RWPE1 (cell line): Measurements from ENCODE around the gene TBK1.

Experiments
- CTCF ChIA-PET: fragments of 350-600 bp; sonication (Branson Sonifier 250); formaldehyde crosslinking; extraction: SDS; loops from one replicate; lab custom pipeline; 2021; lab: Yijun Ruan, JAX
- POLR2A ChIA-PET: fragments of 400-600 bp; formaldehyde crosslinking; extraction: SDS; loops from one replicate; lab custom pipeline; 2020; ENCODE audit warnings: antibody characterized with exemption; ENCODE audit not compliant: low non-redundant PET; lab: Yijun Ruan, JAX
- DNase-seq: peaks from one replicate; pipeline ENCODE4 v3.0.0; 2012; ENCODE audit warnings: low spot score
- H3K27ac ChIP-seq: fragments of 450-650 bp; 2 replicates; pipeline ENCODE4 v1.5.1; 2017
- TF ChIP-seq, protein P1 (sequence below): fragments of 450-650 bp; conservative IDR thresholded peaks from 2 replicates; pipeline ENCODE4 v1.5.1; 2017; ENCODE audit warnings: low read depth, mild to moderate bottlenecking

The TBK1 gene

DNA sequence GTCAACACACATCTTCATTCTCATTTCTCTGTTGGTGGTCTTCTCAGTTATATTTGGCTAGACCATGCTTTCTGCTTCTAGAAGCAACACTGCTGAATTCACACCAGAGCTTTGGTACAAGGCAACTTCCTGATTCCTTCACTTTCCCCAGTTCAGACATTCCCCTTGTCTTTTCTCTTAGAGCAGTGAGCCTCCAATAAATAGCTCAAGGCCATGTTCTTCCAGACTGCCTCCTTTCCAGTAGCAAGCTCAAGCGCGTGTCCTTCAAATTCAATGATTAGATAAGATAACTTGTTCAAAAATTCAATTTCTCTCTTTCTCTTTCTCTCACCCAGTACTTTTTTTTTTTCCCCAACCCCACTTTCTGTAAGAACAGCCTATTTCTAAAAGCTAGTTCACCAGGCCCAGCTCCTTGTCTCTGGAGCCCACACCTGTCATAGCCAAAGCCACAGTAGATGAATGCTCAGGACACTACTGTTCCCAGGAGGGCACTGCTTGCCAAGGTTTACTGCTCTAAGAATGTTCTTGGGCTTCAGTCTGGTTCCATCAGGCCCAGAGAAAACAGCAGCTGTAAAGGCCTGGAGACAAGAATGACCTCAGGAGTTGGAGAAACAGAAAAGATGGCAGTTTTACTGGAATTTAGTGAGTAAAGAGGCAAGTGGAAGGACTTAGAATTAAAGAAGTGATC lies 17.7 kb downstream of the TBK1 start:
- ChIA-PET POLR2A (no interaction called here), CTCF (interaction anchor here (0.6 kb wide), 1 partner anchor 332 kb away, joined by 6 read pairs; no protein-coding TSS in a partner anchor)
- H3K27ac ChIP-seq, result no peak overlapping the region
- TF ChIP-seq, protein P1, sequence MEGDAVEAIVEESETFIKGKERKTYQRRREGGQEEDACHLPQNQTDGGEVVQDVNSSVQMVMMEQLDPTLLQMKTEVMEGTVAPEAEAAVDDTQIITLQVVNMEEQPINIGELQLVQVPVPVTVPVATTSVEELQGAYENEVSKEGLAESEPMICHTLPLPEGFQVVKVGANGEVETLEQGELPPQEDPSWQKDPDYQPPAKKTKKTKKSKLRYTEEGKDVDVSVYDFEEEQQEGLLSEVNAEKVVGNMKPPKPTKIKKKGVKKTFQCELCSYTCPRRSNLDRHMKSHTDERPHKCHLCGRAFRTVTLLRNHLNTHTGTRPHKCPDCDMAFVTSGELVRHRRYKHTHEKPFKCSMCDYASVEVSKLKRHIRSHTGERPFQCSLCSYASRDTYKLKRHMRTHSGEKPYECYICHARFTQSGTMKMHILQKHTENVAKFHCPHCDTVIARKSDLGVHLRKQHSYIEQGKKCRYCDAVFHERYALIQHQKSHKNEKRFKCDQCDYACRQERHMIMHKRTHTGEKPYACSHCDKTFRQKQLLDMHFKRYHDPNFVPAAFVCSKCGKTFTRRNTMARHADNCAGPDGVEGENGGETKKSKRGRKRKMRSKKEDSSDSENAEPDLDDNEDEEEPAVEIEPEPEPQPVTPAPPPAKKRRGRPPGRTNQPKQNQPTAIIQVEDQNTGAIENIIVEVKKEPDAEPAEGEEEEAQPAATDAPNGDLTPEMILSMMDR, result no peak
- no peak for DNase-seq

DNA sequence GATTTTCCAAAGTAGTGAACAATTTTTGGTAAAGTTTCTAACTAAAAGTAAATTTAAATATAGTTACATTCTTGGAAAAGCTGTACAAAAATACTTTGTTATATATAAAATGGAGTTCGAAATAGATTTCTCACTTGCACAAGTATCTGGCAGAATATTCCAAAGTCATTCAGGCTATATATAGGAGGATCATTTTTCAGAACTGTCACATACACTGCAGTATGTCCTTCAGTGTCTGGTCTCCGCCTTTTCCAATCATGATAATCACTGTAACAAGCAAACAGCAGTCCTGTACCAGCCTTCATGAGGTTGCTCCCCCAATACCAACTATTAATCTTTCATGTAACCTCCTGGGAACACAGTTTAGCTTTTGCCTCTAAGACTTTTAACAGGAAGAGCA lies 18.6 kb downstream of the TBK1 start:
- ChIA-PET CTCF (no interaction called here), POLR2A (no interaction called here)
- TF ChIP-seq, protein P1, result no peak
- DNase-seq, result no peak
- H3K27ac ChIP-seq, result no peak overlapping the region

DNA sequence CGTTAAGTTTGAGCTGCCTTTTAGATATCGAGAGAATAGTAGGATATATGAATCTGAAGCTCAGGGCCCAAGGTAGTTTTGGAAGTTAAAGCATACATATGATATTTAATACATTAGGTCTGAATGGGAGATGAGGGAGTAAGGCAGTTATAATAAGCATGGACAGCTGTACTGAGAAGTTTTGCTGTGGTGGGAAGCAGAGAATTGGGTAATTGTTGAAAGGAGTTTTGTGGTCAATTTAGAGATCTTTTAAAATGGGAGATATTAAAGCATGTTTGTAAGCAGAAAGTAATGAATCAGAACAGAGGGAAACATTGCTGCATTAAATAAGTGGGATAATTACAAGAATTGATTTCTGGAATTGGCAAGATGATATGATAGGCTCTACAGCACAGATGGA lies 21.3 kb downstream of the TBK1 start:
- ChIA-PET POLR2A (no interaction called here), CTCF (no interaction called here)
- TF ChIP-seq, protein P1, result no peak
- no peak for DNase-seq
- no peak overlapping the region for H3K27ac ChIP-seq

DNA sequence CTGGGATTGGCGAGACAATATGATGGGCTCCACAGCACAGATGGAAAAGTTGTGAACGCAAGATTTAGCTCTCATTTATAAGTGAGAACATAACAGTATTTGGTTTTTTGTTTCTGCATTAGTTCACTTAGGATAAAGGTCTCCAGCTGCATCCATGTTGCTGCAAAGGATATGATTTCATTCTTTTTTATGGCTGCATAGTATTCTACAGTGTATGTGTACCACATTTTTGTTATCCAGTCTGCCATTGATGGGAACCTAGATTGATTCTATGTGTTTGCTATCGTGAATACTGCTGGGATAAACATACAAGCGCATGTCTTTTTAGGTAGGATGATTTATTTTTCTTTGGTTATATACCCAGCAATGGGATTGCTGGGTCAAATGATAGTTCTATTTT lies 23.6 kb downstream of the TBK1 start:
- POLR2A ChIA-PET, result no interaction called here
- no peak for DNase-seq
- CTCF ChIA-PET, result no interaction called here
- TF ChIP-seq, protein P1, result no peak
- no peak overlapping the region for H3K27ac ChIP-seq

DNA sequence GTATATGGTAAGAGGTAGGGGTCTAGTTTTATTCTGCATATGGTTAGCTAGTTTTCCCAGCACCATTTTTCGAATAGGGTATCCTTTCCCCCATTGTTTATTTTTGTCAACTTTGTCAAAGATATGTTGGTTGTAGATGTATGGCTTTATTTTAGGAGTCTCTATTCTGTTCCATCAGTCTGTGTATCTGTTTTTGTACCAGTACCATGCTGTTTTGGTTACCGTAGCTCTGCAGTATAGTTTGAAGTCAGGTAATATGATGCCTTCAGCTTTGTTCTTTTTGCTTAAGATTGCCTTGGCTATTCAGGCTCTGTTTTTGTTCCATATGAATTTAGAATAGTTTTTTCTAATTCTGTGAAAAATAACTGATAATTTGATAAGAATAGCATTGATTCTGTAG lies 24.9 kb downstream of the TBK1 start:
- no peak for DNase-seq
- CTCF ChIA-PET, result no interaction called here
- TF ChIP-seq, protein P1, result no peak
- H3K27ac ChIP-seq, result no peak overlapping the region
- POLR2A ChIA-PET, result no interaction called here

DNA sequence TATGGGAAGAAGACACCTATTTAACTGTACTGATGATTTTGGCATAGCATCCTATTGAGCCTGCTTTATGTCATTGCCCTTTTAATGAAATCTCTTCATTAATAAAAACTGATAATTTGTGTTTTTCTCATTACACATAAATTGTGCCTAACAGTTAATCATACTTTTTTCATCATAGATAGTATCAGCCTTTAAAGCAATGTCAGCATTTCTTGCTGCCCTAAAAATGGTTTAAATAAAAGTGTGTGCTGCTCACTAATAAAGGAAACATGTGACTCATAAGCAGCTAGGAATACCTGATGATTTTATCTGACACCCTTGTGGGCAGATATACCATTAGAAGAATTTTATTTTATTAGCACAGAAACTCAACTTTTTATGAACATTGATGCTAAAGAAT lies 26.7 kb downstream of the TBK1 start:
- DNase-seq, result no peak
- TF ChIP-seq, protein P1, result no peak
- CTCF ChIA-PET, result no interaction called here
- POLR2A ChIA-PET, result no interaction called here
- no peak overlapping the region for H3K27ac ChIP-seq
